Stimulated activated CD4-positive, alpha-beta T cell treated with anti-CD3 and anti-CD28 coated beads, TNF-alpha, amount 100 ng/mL, for 48 hours (primary cell): ENCODE measurements around the gene CXCL8.
"Not testable (repeated sequence)": the region's sequence is repeated elsewhere in the genome, so short reads cannot be mapped to it uniquely, and the experiment has no call there.

ENCODE experiments used
- DNase-seq, 3 donors: peaks; one replicate each; pipeline ENCODE4 v3.0.0-alpha.2; 2020; ENCODE audit warnings: low read depth in 3 of 3

The CXCL8 gene

GRCh38 chr4:73740353-73740778, at the start of gene CXCL8:
TSS of gene CXCL8 (plus strand) at chr4:73740569. CDS start at chr4:73740659, 90 bp downstream.
- no peak for DNase-seq

GRCh38 chr4:73691201-73691600, 49.2 kb upstream of the CXCL8 start:
- DNase-seq = not testable (repeated sequence)

GRCh38 chr4:73691759-73692158, 48.6 kb upstream of the CXCL8 start:
- DNase-seq = no peak

GRCh38 chr4:73692254-73692653, 48.1 kb upstream of the CXCL8 start:
- no peak for DNase-seq

- no peak for DNase-seq
Measured at GRCh38 chr4:73692701-73693100, 47.7 kb upstream of the CXCL8 start.

- DNase-seq = no peak
Measured at GRCh38 chr4:73693811-73694210, 46.6 kb upstream of the CXCL8 start.

GRCh38 chr4:73698217-73698616, 42.2 kb upstream of the CXCL8 start:
- no peak for DNase-seq

- DNase-seq = no peak
Measured at GRCh38 chr4:73701116-73701515, 39.3 kb upstream of the CXCL8 start.

- DNase-seq = no peak
Measured at GRCh38 chr4:73702796-73703287, 37.5 kb upstream of the CXCL8 start.

GRCh38 chr4:73703320-73703719, 37.0 kb upstream of the CXCL8 start:
- no peak for DNase-seq

- no peak for DNase-seq
Measured at GRCh38 chr4:73704314-73705055, 35.9 kb upstream of the CXCL8 start.

GRCh38 chr4:73705056-73705432, 35.3 kb upstream of the CXCL8 start:
- no peak for DNase-seq

- DNase-seq = no peak
Measured at GRCh38 chr4:73705721-73706120, 34.6 kb upstream of the CXCL8 start.

GRCh38 chr4:73706811-73707210, 33.6 kb upstream of the CXCL8 start:
- no peak for DNase-seq

- no peak for DNase-seq
Measured at GRCh38 chr4:73707269-73707875, 33.0 kb upstream of the CXCL8 start.

- no peak for DNase-seq
Measured at GRCh38 chr4:73707918-73708577, 32.3 kb upstream of the CXCL8 start.

GRCh38 chr4:73709451-73710033, 30.8 kb upstream of the CXCL8 start:
- DNase-seq = no peak

GRCh38 chr4:73710094-73710493, 30.3 kb upstream of the CXCL8 start:
- no peak for DNase-seq

GRCh38 chr4:73711989-73712388, 28.4 kb upstream of the CXCL8 start:
- DNase-seq = no peak

GRCh38 chr4:73713650-73714049, 26.7 kb upstream of the CXCL8 start:
- DNase-seq = no peak

- no peak for DNase-seq
Measured at GRCh38 chr4:73714647-73715046, 25.7 kb upstream of the CXCL8 start.

- DNase-seq = no peak
Measured at GRCh38 chr4:73715659-73716058, 24.7 kb upstream of the CXCL8 start.
